Medulla oblongata (tissue), 1 donor: ENCODE measurements around the gene HIGD1C.
"Not testable (repeated sequence)": the region's sequence is repeated elsewhere in the genome, so short reads cannot be mapped to it uniquely, and the experiment has no call there.

Experiments used
- DNase-seq: peaks from one replicate; pipeline ENCODE4 v3.0.0-alpha.2; 2015; ENCODE audit errors: extremely low spot score

HIGD1C gene

DNA sequence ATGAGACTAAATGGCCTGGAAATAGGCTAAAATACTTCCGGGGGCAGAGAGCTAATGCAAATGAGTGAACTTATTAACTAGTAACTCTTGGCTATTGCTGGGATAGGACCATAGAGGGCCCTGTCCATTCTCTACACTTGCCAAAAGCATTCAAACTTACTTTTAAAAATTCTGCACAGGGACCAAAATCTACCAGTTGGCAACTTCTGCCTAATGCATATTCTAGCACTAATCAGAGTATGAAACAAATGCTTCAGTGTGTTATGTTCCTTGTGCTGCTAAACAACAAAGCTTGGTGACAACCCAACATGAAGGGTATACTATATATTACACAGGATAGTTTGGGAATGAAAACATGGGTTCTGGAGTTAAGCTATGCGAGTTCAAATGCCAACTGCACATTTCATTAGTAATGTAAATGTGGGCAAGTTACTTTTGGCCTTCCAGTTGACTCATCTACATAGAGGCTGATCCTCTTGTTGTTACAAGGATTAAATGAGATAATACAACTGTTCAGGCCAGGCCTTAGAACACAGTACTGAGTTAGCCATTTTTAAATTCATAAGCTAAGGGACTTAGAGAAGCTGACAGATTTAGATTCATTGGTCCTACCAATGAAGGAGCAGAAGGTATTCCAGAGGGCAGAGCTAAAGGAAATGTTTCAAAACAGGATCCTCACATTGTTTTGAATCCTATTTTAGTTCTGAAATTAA, 32.4 kb downstream of the HIGD1C start:
- DNase-seq, result no peak

- peak; percentile 72 for DNase-seq
Observed at GRCh38 chr12:50985322-50985721, 33.0 kb downstream of the HIGD1C start.

- peak; percentile 87 for DNase-seq
Observed at GRCh38 chr12:50986966-50987737, 34.8 kb downstream of the HIGD1C start.

DNA sequence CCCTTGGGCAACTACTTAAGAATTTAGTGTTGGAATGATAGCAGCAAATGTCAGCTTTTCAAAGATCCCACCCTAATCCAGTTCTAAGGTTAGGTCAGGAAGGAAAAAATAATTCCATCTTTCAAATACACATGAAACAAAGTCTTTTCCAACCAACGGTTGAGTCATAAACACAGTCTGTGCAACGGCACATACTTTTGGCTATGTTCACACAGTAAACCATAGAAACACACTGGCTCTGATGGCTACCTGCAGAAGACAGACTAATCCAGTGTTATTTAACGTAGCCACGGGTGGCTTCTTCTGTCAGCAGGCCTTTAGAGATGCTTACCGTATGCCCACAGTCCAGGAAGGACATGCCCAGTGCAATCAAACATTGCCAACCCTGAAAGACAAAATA, 35.7 kb downstream of the HIGD1C start:
- DNase-seq, result no peak

DNA sequence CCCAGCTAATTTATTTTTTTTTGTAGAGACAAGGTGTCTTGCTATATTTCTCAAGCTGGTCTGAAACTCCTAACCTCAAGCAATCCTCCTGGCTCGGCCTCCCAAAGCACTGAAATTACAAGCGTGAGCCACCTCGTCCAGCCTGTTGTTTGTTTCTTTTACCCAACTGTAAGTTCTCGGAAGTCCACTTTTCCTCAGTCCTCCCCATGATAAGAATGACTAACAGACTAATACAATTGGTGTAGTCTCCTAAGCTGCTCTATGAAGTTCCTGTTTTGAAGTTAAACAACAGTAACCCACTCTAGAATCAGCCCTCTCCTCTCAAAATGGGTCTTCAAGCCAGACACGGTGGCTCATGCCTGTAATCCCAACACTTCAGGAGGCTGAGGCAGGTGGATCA, 36.5 kb downstream of the HIGD1C start:
- no peak for DNase-seq

DNA sequence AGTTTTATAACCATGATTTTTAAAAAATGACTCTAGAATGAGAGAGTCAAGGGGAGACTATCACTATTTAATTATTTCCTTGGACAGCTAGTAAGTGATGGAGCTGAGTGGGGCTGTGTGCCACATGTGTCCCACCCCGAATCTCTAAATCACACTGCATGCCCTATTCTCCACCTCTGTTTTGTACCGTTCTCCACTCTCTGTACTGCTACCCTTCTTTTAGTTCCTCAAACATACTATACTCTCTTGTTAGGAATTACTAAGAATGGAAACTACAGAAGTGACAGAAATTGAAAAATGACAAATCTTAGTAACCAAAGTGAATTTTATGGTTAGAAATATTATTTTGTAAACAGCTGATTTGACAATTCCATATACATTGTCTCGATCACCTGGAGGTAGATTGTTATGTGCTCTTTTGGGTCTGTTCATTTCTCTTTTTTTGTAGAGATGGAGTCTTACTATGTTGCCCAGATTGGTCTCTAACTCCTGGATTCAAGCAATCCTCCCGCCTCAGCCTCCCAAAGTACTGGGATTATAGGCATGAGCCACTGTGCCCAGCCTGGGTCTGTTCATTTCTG, 37.9 kb downstream of the HIGD1C start:
- DNase-seq, result no peak

- DNase-seq, result no peak
Observed at GRCh38 chr12:50990791-50991190, 38.4 kb downstream of the HIGD1C start.

- no peak for DNase-seq
Observed at GRCh38 chr12:50991291-50991690, 38.9 kb downstream of the HIGD1C start.

DNA sequence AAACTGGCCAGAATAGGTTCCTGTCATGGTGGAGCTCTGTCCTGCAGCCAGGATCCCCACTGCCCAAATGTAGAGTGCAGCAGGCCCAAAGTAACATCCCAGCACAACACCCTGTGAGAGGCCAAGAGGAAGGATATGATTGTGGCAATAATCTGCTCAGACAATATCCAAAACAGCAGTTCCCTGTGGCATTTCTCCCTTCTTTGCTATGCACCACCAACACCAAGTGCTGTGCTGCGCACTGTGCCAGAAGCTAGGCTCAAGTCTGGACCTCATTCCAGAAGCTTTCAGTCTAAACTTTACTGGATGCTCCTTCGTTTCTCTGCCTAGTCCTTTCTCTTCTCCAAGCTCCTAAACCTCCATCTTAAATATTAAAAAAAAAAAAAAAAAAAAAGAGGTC, 40.5 kb downstream of the HIGD1C start:
- DNase-seq, result peak; percentile 79

DNA sequence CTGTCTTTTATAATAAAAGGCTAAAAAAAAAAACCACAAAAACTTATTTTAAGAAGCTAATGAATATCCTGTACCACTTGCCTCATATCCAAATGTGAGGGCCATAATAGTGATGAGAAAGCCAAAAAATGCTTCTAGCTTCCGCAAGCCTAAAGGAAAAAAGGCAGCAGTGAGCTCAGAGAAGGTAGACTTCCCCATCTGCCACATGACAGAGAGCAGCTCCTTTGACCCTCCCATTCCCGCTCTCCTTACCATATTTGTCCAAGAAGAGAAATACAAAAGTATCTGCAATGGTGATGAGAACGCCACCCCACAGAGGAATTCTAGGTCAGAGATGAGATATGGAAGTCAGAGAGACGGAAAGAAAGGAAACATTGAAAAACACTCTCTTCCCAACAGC, 46.7 kb downstream of the HIGD1C start:
- DNase-seq, result no peak

- no peak for DNase-seq
Observed at GRCh38 chr12:51000245-51000644, 47.9 kb downstream of the HIGD1C start.

DNA sequence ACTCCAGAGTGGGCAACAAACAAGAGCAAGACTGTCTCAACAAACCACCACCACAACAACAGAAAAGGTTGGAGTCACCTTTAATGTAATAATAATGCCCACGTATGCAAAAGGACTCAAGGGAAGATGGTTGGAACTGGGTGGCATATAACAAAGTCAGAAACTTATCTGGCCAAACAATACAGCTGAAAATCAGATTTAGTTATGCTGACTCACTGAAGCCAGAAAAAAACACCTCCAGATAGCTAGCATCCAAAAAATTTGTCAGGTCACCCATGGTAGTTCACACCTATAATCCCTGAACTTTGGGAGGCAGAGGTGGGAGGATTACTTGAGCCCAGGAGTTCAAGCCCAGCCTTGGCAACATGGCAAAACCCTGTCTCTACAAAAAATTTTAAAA, 49.5 kb downstream of the HIGD1C start:
- DNase-seq, result no peak

DNA sequence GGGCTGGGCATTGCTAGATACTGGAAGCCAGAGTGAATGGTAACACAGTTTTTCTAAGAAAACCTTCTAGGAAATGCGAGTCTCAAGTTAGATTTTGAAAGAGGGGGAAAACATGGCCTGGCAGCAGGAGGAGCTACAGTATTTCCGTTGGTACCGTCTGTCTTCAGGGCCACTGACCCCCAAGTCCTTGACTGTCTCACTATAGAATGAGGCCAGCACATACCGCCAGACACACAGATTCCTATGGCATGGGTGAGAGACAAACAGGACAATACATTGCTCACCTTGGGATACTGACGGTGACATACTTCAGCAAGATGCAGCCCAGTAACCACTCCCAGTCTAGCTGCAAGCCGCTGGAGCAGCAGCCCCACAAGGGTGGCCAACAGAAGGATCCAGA, 52.2 kb downstream of the HIGD1C start:
- no peak for DNase-seq

- DNase-seq, result no peak
Observed at GRCh38 chr12:51005030-51005429, 52.7 kb downstream of the HIGD1C start.

DNA sequence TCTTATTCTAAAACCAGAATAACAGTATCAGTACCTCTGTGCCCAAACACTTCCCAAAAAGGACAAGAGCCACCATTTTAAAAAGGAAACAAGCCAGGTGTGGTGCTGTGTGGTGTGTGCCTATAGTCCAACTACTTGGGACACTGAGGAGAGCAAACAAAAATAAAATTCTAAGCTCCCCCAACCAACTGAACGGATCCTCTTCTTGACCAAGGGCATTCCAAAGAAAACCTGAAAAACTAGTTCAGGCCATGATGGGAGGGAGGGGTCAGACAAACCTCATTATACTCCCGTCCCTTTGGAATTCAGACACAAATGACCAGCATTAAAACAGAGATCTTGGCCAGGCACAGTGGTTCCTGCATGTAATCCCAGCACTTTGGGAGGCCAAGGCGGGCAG, 53.3 kb downstream of the HIGD1C start:
- DNase-seq, result no peak

- no peak for DNase-seq
Observed at GRCh38 chr12:51008329-51009055, 56.1 kb downstream of the HIGD1C start.

DNA sequence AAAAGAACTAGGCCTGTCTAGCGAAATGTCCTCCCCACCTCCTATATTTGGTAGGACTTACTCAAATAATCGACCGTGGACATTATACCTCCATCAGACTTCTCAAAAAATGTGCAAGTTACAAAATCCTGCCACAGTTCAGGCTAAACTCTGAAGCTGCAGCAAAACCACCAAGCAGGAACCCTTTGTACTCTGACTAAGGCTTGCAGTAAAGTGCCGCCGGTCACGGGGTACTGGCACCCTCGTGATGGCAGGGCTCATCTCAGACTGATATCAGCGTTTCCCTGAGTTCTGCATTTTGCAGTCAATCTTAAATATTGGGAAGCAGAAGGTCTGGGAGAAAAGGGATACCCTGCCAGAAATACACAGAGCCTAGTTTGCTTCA, 56.7 kb downstream of the HIGD1C start:
- DNase-seq, result peak; percentile 95

- no peak for DNase-seq
Observed at GRCh38 chr12:51011955-51012354, 59.6 kb downstream of the HIGD1C start.

DNA sequence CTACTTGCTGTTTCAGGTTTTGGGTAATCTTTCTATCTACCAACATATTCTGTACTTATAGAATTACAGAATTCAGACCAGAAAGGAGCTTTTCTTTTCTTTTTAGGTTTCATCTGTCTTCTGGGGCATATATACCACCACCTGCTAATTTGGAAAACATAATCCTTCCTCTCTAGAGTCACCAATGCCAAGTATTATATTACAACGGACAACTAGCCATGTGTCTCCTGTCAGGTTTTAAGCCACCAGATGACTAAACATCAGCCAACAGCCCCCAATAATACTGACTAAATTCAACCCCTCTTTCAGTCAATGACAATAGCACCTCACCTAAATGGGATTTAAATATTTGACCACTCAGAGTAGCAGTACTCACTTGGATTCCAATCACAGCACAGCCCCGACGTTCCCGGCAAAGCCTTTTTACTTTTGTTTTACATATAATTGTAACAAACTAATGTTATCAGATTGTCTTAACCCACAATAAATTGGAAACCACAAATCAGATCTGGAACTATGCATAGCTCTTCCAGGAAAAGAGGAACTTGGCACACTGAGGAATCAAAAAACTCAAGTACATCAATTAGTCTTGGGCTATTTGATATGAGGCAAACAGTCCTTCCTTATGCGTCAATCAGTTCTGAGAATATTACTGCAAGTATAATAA, 60.4 kb downstream of the HIGD1C start:
- no peak for DNase-seq

GRCh38 chr12:51013441-51013840, 61.1 kb downstream of the HIGD1C start:
- DNase-seq, result no peak

- not testable (repeated sequence) for DNase-seq
Observed at GRCh38 chr12:51014467-51014866, 62.1 kb downstream of the HIGD1C start.

- DNase-seq, result no peak
Observed at GRCh38 chr12:51017452-51017851, 65.1 kb downstream of the HIGD1C start.
